Thymus (tissue), 11 donors: ENCODE results near the gene RNLS. TPM values are rescaled to one million over a fixed set of nuclear protein-coding genes. Genes with fewer than 3 reads are reported as not detected.
"Not testable (repeated sequence)": the region's sequence is repeated elsewhere in the genome, so short reads cannot be mapped to it uniquely, and the experiment has no call there.

Experiments
- DNase-seq, 9 donors: peaks; one replicate each; pipeline ENCODE4 v3.0.0-alpha.2; 2013; ENCODE audit warnings: low spot score in 9 of 9, low read depth in 6 of 9, missing footprints in 1 of 9
- H3K27ac ChIP-seq, 2 donors: one replicate each; pipeline ENCODE4 v1.5.1; 2013; ENCODE audit warnings: control low read depth in 1 of 2, low read depth in 1 of 2, low read length in 1 of 2, mild to moderate bottlenecking in 1 of 2, moderate library complexity in 1 of 2
- H3K27me3 ChIP-seq, 2 donors: one replicate each; pipeline ENCODE4 v1.5.1; 2013; ENCODE audit warnings: low read length in 1 of 2; ENCODE audit not compliant: control insufficient read depth in 2 of 2, insufficient read depth in 1 of 2
- H3K36me3 ChIP-seq, 2 donors: one replicate each; pipeline ENCODE4 v1.5.1; 2013; ENCODE audit warnings: low read length in 1 of 2, mild to moderate bottlenecking in 1 of 2, moderate library complexity in 1 of 2; ENCODE audit not compliant: control insufficient read depth in 2 of 2, insufficient read depth in 2 of 2
- H3K4me1 ChIP-seq, 2 donors: one replicate each; pipeline ENCODE4 v1.5.1; 2013; ENCODE audit warnings: low read length in 2 of 2; ENCODE audit not compliant: control insufficient read depth in 2 of 2, insufficient read depth in 2 of 2
- H3K4me3 ChIP-seq, 2 donors: one replicate each; pipeline ENCODE4 v1.5.1; 2013; ENCODE audit warnings: low read length in 2 of 2, control low read depth in 1 of 2, mild to moderate bottlenecking in 1 of 2
- H3K9me3 ChIP-seq, 2 donors: one replicate each; pipeline ENCODE4 v1.5.1; 2013; ENCODE audit warnings: low read length in 1 of 2, mild to moderate bottlenecking in 1 of 2; ENCODE audit not compliant: control insufficient read depth in 2 of 2, insufficient read depth in 1 of 2
- WGBS: extraction: QIAGEN DNeasy Blood & Tissue Kit; methylation state at CpG from one replicate; pipeline ENCODE4 v1.1.7; 2013; 5-methylcytosine and 5-hydroxymethylcytosine counted together
- polyA plus RNA-seq: library from polyadenylated mRNA; stranded (reverse); fragments of 200-250 nt; gene quantifications from one replicate; pipeline ENCODE4 v1.2.3, GENCODE V29; 2013
- total RNA-seq: library from RNA; stranded (reverse); fragments of 120-200 nt; gene quantifications from one replicate; pipeline ENCODE4 v1.2.4, GENCODE V29; 2013
- donor health status: healthy.

The RNLS gene
- total and polyA plus RNA-seq, 2 donors, result 4.3 to 5.0 TPM

DNA sequence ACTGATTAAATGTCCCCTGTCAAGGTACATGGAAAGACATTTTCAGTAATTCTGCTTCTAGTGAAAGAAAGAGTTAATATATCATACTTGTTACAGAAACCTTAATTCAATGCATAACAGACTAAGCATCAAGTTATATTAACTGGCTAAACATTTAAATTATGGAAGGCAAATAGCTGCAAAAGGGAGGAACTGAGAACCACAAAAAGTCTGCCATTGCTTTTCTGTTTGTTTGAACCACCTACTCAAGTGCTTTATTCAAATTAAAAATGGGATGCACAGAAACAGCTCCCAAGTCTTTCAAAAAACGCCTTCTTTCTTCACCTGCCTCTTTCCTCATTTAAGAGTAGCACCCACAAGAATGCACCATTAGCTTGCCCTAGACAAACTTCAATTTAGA, 271.9 kb downstream of the RNLS start:
- Histone ChIP-seq H3K9me3 (no peaks in the 10 kb centered on the region), H3K27me3 (no peaks in the 10 kb centered on the region), H3K36me3 (no peaks in the 10 kb centered on the region), H3K4me3 (no peak overlapping the region), H3K4me1 (peaks cover 5 to 6% of the 10 kb centered on the region in 2 donors), H3K27ac (no peak overlapping the region)
- DNase-seq, result no peak
- 94% methylated on average over 1 of the region's 1 CpG for WGBS

DNA sequence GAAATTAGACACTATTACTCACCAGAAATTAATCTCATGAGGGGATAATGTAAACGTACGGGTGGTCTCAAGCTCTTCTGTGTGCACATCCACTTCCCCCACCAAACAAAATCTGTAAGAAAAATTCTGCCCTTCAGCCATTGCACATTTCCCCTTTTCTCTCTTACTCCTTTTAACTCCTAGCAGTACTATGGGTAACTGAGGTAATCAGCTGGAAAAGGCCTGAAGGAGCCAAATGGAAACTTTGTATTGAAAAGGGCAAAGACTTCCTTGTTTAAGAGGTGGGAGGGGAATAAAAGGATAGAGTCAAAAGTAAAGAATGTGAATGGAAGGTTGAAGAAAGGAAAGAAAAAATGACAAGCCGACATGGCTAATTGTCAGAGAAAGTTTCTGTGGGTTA, 273.8 kb downstream of the RNLS start:
- H3K4me1 ChIP-seq, result no peaks in the 10 kb centered on the region
- no peak for DNase-seq
- WGBS, result 98% methylated on average over 3 of the region's 3 CpGs
- H3K27ac ChIP-seq, result no peak overlapping the region
- H3K4me3 ChIP-seq, result no peak overlapping the region
- H3K27me3 ChIP-seq, result no peaks in the 10 kb centered on the region
- no peaks in the 10 kb centered on the region for H3K9me3 ChIP-seq
- H3K36me3 ChIP-seq, result no peaks in the 10 kb centered on the region

DNA sequence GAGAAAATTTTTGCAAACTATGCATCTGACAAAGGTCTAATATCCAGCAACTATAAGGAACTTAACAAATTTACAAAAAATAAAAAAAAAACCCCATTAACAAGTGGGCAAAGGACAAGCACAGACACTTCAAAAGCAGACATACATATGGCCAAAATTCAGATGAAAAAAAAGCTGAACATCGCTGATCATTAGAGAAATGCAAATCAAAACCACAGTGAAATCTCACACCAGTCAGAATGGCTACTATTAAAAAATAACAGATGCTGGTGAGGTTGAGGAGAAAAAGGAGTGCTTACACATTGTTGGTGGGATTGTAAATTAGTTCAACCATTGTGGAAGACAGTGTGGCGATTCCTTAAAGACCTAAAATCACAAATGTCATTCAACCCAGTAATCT, 274.8 kb downstream of the RNLS start:
- H3K9me3 ChIP-seq, H3K4me3 ChIP-seq, DNase-seq, H3K27ac ChIP-seq, H3K36me3 ChIP-seq, H3K27me3 ChIP-seq, H3K4me1 ChIP-seq: not testable (repeated sequence)
- WGBS, result 99% methylated on average over 2 of the region's 2 CpGs

DNA sequence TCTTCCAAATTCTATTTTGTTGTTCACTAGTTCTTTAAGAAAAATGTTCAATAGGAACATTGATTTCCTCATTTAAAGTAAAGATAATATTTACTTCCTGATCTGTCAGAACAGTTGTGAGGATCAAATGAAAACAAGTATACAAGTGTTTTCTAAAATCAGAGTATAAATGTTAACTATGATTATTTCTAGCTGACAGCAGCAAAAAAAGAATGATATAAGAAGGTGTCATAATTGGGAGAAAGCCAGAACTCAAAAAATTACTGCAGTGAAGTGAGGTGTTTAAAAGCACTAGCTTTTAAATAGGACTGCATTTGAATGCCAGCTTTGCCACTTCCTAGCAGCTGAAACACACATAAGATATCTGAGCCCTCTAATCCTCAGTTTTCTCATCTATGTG, 283.3 kb downstream of the RNLS start:
- Histone ChIP-seq H3K4me3 (no peak overlapping the region), H3K36me3 (no peaks in the 10 kb centered on the region), H3K4me1 (peaks cover 4 to 5% of the 10 kb centered on the region in 2 donors), H3K9me3 (no peaks in the 10 kb centered on the region), H3K27me3 (no peaks in the 10 kb centered on the region), H3K27ac (peak overlapping the region in 1 of 2 donors; percentile 68)
- no peak for DNase-seq

DNA sequence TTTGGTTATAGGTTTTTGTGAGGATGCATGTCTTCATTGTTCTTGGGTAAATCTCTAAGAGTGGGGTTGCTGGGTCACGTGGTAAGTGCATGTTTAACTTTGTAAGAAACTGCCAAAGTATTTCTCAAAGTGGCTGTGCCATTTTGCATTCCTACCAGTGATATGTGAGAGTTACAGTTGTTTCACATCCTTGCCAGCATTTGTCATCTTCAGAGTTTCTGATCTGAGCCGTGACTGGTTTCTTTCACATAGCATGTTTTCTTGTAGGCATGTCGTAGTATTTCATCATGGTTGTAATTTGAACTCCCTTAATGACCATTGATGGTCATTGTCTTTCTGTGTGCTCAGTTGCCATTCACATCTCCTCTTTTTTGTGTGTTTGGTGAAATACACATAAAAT, 286.0 kb downstream of the RNLS start:
- 97% methylated on average over 3 of the region's 3 CpGs for WGBS
- no peaks in the 10 kb centered on the region for H3K9me3 ChIP-seq
- H3K27me3 ChIP-seq, result no peaks in the 10 kb centered on the region
- no peak overlapping the region for H3K27ac ChIP-seq
- H3K4me1 ChIP-seq, result peaks cover 6% of the 10 kb centered on the region in 2 donors
- DNase-seq, result no peak
- no peak overlapping the region for H3K4me3 ChIP-seq
- H3K36me3 ChIP-seq, result no peaks in the 10 kb centered on the region

DNA sequence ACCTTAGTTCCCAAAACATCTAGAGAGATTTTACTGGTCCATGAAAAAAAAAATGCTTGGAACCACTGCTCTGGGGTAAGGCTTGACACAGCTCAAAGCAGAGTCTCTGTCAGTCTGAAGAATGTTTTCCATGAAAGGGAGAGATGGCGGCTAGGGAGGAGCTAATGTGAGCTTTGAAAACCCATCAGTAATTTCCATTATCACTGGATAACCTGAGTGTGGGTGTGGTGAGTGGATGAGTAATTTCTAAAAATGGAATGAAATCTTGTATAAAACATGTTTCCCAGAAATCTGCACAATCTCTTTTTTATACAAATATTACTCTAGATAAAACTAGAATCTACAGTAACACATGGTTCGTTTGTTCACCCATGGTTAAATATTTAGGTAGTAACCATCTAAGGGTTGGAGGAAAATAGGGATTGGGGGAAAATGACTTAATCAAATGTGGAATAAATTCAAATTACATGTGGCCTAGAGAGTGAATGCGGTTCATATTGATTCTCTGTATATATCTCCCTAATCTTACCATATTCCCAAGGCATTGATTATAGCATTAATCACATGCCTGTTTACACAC, 289.4 kb downstream of the RNLS start:
- over 99% methylated on average over 3 of the region's 3 CpGs for WGBS
- Histone ChIP-seq H3K4me1 (peaks cover 13 to 18% of the 10 kb centered on the region in 2 donors), H3K27ac (no peak overlapping the region), H3K27me3 (no peaks in the 10 kb centered on the region), H3K4me3 (no peak overlapping the region), H3K36me3 (no peaks in the 10 kb centered on the region), H3K9me3 (no peaks in the 10 kb centered on the region)
- DNase-seq, result no peak

DNA sequence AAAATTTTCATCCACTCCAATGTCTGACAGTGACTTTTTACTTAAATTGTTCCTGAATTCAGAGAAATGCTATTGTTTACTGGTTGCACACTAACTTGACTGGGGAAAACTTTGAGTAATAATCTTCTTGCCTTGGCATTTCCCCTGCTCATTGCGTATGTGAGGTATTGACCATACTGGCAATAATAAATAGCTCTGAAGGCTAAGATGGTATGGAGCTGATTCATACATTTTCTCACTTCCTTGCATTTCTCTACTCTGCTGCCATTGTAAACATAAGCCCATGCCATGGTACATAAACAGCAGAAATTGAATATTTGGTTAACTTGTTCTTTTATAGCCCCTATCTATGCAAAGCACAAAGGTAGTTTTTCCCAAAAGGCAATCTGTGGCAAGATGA, 290.0 kb downstream of the RNLS start:
- Histone ChIP-seq H3K4me3 (no peak overlapping the region), H3K9me3 (no peaks in the 10 kb centered on the region), H3K4me1 (peaks cover 13 to 18% of the 10 kb centered on the region in 2 donors), H3K27me3 (no peaks in the 10 kb centered on the region), H3K27ac (no peak overlapping the region), H3K36me3 (no peaks in the 10 kb centered on the region)
- DNase-seq, result no peak
- WGBS, result 97% methylated on average over 1 of the region's 1 CpG

DNA sequence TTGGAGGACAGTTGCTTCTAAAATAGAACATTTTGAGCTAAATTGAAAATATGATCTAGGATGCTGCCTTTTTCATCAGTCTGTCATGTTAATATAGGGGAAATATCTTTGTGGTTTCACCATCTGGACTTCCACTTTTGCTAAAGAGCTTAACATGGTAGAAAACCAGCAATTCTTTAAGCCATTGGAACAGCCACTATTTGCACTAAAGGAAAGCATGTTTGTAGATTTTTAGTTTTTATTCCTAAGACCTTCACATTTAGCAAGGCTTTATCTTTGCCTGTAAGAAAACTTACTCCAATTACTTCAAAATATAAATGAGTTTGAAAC, 291.0 kb downstream of the RNLS start:
- Histone ChIP-seq H3K4me1 (peaks cover 13 to 18% of the 10 kb centered on the region in 2 donors), H3K27ac (peak overlapping the region in 1 of 2 donors; percentile 12), H3K27me3 (no peaks in the 10 kb centered on the region), H3K9me3 (no peaks in the 10 kb centered on the region), H3K36me3 (no peaks in the 10 kb centered on the region), H3K4me3 (no peak overlapping the region)
- DNase-seq, result no peak

DNA sequence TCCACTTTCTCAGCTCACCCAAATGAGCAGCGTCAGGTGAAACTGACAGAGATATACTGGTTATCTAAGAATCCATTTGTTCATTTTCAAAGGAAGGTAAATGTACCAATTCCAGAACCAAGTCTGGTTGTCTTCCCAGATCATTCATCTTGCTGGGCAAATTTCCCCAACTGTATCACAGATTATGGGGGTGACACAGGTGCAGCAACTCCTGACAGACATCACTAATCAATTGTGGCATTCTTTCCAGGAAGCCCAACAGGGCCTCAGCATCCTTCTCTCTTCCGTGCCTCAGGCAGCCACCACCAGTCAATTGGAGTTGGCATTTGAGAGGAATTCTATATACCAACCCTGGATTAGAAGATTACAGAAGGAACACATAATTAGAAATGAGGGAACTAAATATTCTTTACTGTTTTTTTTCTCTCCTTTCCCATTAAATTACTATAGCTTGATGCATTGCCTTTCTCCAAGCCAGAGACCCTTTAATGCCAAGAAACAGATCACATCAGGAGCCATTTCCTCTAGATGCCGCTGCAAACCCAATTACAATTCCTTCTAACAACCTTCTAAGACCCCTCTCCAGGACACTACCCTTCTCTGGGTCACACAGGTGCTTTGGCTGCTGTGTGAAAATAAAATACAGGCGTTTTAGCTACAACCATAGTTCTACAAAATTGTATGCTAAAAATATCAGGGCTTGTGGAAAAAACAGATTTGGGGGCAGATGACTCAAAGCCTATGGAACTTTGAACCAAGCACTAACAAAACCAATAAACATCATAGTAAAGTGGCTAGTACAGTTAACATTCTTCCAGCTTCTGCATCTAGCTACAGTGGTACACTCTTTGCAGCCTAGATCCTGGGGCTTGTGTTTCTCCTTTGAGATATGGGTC, 291.6 kb downstream of the RNLS start:
- WGBS, result 70% methylated on average over 4 of the region's 4 CpGs
- peaks cover 13 to 18% of the 10 kb centered on the region in 2 donors for H3K4me1 ChIP-seq
- no peaks in the 10 kb centered on the region for H3K36me3 ChIP-seq
- no peaks in the 10 kb centered on the region for H3K9me3 ChIP-seq
- H3K4me3 ChIP-seq, result no peak overlapping the region
- DNase-seq, result peak in 3 of 9 donors; percentile 33 to 72 (median 44)
- no peaks in the 10 kb centered on the region for H3K27me3 ChIP-seq
- H3K27ac ChIP-seq, result peak overlapping the region in 1 of 2 donors; percentile 12
